Hepatocyte (in vitro differentiated cells): ENCODE data around the gene TRAF3. TPM values are rescaled to one million over a fixed set of nuclear protein-coding genes. Genes with fewer than 3 reads are reported as not detected.

Source experiments
- DNase-seq: peaks from one replicate; pipeline ENCODE4 v3.0.0-alpha.2; 2016; ENCODE audit warnings: low spot score
- H2AFZ ChIP-seq: fragments of 200-600 bp; sonication (generic); 2 replicates; pipeline ENCODE4 v1.6.0; 2016; ENCODE audit warnings: antibody characterized with exemption, mild to moderate bottlenecking
- H3K27ac ChIP-seq: fragments of 200-600 bp; sonication (generic); 2 replicates; pipeline ENCODE4 v1.5.1; 2016; ENCODE audit warnings: mild to moderate bottlenecking
- H3K27me3 ChIP-seq: fragments of 200-600 bp; sonication (generic); 2 replicates; pipeline ENCODE4 v1.6.1; 2016
- H3K36me3 ChIP-seq: fragments of 200-600 bp; sonication (generic); replicated peaks from 2 replicates; pipeline ENCODE4 v1.5.1; 2016; ENCODE audit warnings: low read depth; ENCODE audit not compliant: insufficient read depth
- H3K4me1 ChIP-seq: fragments of 200-600 bp; sonication (generic); 2 replicates; pipeline ENCODE4 v1.5.1; 2016; ENCODE audit warnings: mild to moderate bottlenecking, moderate library complexity; ENCODE audit not compliant: insufficient read depth
- H3K4me2 ChIP-seq: fragments of 200-600 bp; sonication (generic); 2 replicates; pipeline ENCODE4 v1.6.0; 2016
- H3K4me3 ChIP-seq: fragments of 200-600 bp; sonication (generic); 2 replicates; pipeline ENCODE4 v1.5.1; 2016; ENCODE audit warnings: mild to moderate bottlenecking
- H3K79me2 ChIP-seq: fragments of 200-600 bp; sonication (generic); 2 replicates; pipeline ENCODE4 v1.6.0; 2017; ENCODE audit warnings: mild to moderate bottlenecking
- H3K9me2 ChIP-seq: fragments of 200-600 bp; sonication (generic); replicated peaks from 2 replicates; pipeline ENCODE4 v1.6.0; 2017; ENCODE audit warnings: mild to moderate bottlenecking; ENCODE audit not compliant: insufficient read depth
- H3K9me3 ChIP-seq: fragments of 200-600 bp; sonication (generic); 2 replicates; pipeline ENCODE4 v1.5.1; 2016; ENCODE audit warnings: low read depth, mild to moderate bottlenecking
- H4K20me1 ChIP-seq: fragments of 200-600 bp; sonication (generic); 2 replicates; pipeline ENCODE4 v1.6.0; 2016; ENCODE audit warnings: mild to moderate bottlenecking; ENCODE audit not compliant: insufficient read depth, poor library complexity, severe bottlenecking
- EZH2 ChIP-seq: fragments of 200-600 bp; sonication (generic); IDR thresholded peaks from 2 replicates; pipeline ENCODE4 v1.6.1; 2016; ENCODE audit warnings: antibody characterized with exemption, mild to moderate bottlenecking, borderline replicate concordance
- EZH2phosphoT487 ChIP-seq: fragments of 200-600 bp; sonication (generic); IDR thresholded peaks from one replicate; pipeline ENCODE4 v1.6.1; 2018; ENCODE audit warnings: antibody characterized with exemption, mild to moderate bottlenecking, low read depth, moderate library complexity; ENCODE audit not compliant: unreplicated experiment, severe bottlenecking
- WGBS: methylation state at CpG from one replicate; pipeline ENCODE4 v1.1.6; 2016; ENCODE audit warnings: low lambda C conversion rate; ENCODE audit errors: missing lambda C conversion rate; 5-methylcytosine and 5-hydroxymethylcytosine counted together
- polyA plus RNA-seq: library from polyadenylated mRNA; unstranded; fragments of >200 nt; fragmentation: Nextera tagmentation; extraction: Ambion mirVana; gene quantifications from 2 replicates; pipeline ENCODE4 v1.2.1, GENCODE V29; 2016
- total RNA-seq: library from RNA; depleted of rRNA; stranded (reverse); fragments of >200 nt; gene quantifications from 2 replicates; pipeline ENCODE4 v1.2.3, GENCODE V29; 2014
- TF ChIP-seq, protein P1 (sequence below): fragments of 200-600 bp; sonication (generic); IDR thresholded peaks from 2 replicates; pipeline ENCODE4 v1.5.1; 2016; ENCODE audit warnings: antibody characterized with exemption, mild to moderate bottlenecking; ENCODE audit not compliant: poor library complexity

TRAF3 gene
- total and polyA plus RNA-seq, 2 experiments from 2014 or later = 8.0 to 15.8 TPM

- peaks cover 61% of the 10 kb centered on the region for H3K79me2 ChIP-seq
- no peak overlapping the region for H3K4me2 ChIP-seq
- no peaks in the 10 kb centered on the region for H3K27me3 ChIP-seq
- H3K4me3 ChIP-seq = no peak overlapping the region
- peaks cover 11% of the 10 kb centered on the region for H3K4me1 ChIP-seq
- no peak overlapping the region for H2AFZ ChIP-seq
- WGBS = 96% methylated on average over 24 of the region's 25 CpGs
- no peaks in the 10 kb centered on the region for H3K9me2 ChIP-seq
- H3K36me3 ChIP-seq = no peaks in the 10 kb centered on the region
- no peaks in the 10 kb centered on the region for H3K9me3 ChIP-seq
- H3K27ac ChIP-seq = no peak overlapping the region
- DNase-seq = no peak
- TF ChIP-seq, protein P1, sequence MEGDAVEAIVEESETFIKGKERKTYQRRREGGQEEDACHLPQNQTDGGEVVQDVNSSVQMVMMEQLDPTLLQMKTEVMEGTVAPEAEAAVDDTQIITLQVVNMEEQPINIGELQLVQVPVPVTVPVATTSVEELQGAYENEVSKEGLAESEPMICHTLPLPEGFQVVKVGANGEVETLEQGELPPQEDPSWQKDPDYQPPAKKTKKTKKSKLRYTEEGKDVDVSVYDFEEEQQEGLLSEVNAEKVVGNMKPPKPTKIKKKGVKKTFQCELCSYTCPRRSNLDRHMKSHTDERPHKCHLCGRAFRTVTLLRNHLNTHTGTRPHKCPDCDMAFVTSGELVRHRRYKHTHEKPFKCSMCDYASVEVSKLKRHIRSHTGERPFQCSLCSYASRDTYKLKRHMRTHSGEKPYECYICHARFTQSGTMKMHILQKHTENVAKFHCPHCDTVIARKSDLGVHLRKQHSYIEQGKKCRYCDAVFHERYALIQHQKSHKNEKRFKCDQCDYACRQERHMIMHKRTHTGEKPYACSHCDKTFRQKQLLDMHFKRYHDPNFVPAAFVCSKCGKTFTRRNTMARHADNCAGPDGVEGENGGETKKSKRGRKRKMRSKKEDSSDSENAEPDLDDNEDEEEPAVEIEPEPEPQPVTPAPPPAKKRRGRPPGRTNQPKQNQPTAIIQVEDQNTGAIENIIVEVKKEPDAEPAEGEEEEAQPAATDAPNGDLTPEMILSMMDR = no peak
- TF ChIP-seq EZH2 (no peak), EZH2phosphoT487 (no peak)
- no peaks in the 10 kb centered on the region for H4K20me1 ChIP-seq
Measured at GRCh38 chr14:102826751-102827675, 49.8 kb downstream of the TRAF3 start.

GRCh38 chr14:102827716-102828115, 50.5 kb downstream of the TRAF3 start:
- Histone ChIP-seq H4K20me1 (no peaks in the 10 kb centered on the region), H3K4me1 (peaks cover 11% of the 10 kb centered on the region), H3K4me3 (no peak overlapping the region), H3K9me2 (no peaks in the 10 kb centered on the region), H3K27me3 (no peaks in the 10 kb centered on the region), H2AFZ (no peak overlapping the region), H3K9me3 (no peaks in the 10 kb centered on the region), H3K27ac (no peak overlapping the region), H3K79me2 (peaks cover 57% of the 10 kb centered on the region), H3K36me3 (no peaks in the 10 kb centered on the region), H3K4me2 (peak overlapping the region; percentile 48)
- DNase-seq = no peak
- WGBS = 75% methylated on average over 13 of the region's 13 CpGs
- TF ChIP-seq, protein P1 = no peak
- no peak for TF ChIP-seq EZH2phosphoT487
- TF ChIP-seq EZH2 = no peak

DNA sequence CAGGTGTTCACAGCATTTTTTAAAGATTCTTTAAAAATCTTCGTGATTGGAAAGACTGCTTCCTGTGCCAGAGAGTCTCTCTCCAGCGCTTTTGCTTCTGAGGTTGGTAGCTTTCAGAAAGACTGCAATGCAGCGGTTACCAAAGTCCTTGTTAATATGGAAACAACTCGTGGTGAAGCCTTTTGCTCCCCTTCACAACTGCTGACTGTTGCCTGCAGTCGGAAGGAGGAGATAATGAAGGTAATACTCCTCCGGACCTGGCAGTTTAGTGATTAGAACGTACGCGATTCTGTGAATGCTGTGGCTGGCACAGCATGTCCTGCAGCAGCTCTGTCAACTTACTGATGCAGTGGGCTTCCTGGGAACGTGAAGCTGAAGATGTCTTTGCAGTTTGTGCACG, 50.9 kb downstream of the TRAF3 start:
- Histone ChIP-seq H3K27me3 (no peaks in the 10 kb centered on the region), H3K36me3 (no peaks in the 10 kb centered on the region), H3K79me2 (peaks cover 53% of the 10 kb centered on the region), H3K4me2 (peak overlapping the region; percentile 48), H3K27ac (no peak overlapping the region), H3K4me1 (peaks cover 11% of the 10 kb centered on the region), H4K20me1 (no peaks in the 10 kb centered on the region), H2AFZ (no peak overlapping the region), H3K9me3 (no peaks in the 10 kb centered on the region), H3K4me3 (no peak overlapping the region), H3K9me2 (no peaks in the 10 kb centered on the region)
- no peak for DNase-seq
- TF ChIP-seq EZH2 (no peak), EZH2phosphoT487 (no peak)
- TF ChIP-seq, protein P1 = no peak
- WGBS = 65% methylated on average over 11 of the region's 11 CpGs
